ENCODE measurements around the gene TTLL1. TPM values are rescaled to one million over a fixed set of nuclear protein-coding genes. Genes with fewer than 3 reads are reported as not detected.
A peak's percentile ranks its signal among the peaks of the same experiment; 100 is the strongest.

TTLL1 gene
- total RNA-seq, 1 experiment from 2014 or later = 5.5 TPM

DNA sequence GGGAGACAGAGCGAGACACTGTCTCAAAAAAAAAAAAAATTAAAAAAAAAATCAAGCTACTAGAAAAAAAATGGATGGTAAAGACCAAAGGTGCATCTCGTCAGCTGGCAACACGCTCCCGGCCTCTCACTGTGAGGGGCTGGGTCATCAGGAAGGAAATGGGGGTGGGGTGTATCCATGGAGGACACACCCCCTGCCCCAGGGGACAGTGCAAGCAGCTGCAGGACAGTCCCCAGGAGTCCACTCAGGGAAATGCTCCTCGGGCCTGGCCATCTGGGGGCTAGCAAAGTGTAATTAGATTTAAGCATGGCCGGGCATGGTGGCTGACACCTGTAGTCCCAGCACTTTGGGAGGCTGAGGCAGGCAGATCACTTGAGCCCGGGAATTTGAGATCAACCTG lies 23.1 kb downstream of the TTLL1 start (continued):
- TF ChIP-seq SP1 (CRISPR knock-in tag; conservative IDR thresholded peaks at IDR 0.05) (no peak), ZNF317 (CRISPR knock-in tag; IDR thresholded peaks at IDR 0.05; ENCODE audit: borderline replicate concordance, low read depth) (no peak), RORB (CRISPR knock-in tag; IDR thresholded peaks at IDR 0.05) (no peak), NFYB (CRISPR knock-in tag; conservative IDR thresholded peaks at IDR 0.05; ENCODE audit: low read depth) (no peak)
- TF ChIP-seq, protein P1, sequence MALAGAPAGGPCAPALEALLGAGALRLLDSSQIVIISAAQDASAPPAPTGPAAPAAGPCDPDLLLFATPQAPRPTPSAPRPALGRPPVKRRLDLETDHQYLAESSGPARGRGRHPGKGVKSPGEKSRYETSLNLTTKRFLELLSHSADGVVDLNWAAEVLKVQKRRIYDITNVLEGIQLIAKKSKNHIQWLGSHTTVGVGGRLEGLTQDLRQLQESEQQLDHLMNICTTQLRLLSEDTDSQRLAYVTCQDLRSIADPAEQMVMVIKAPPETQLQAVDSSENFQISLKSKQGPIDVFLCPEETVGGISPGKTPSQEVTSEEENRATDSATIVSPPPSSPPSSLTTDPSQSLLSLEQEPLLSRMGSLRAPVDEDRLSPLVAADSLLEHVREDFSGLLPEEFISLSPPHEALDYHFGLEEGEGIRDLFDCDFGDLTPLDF (CRISPR knock-in tag; IDR thresholded peaks at IDR 0.05) = no peak
- TF ChIP-seq, protein P2, sequence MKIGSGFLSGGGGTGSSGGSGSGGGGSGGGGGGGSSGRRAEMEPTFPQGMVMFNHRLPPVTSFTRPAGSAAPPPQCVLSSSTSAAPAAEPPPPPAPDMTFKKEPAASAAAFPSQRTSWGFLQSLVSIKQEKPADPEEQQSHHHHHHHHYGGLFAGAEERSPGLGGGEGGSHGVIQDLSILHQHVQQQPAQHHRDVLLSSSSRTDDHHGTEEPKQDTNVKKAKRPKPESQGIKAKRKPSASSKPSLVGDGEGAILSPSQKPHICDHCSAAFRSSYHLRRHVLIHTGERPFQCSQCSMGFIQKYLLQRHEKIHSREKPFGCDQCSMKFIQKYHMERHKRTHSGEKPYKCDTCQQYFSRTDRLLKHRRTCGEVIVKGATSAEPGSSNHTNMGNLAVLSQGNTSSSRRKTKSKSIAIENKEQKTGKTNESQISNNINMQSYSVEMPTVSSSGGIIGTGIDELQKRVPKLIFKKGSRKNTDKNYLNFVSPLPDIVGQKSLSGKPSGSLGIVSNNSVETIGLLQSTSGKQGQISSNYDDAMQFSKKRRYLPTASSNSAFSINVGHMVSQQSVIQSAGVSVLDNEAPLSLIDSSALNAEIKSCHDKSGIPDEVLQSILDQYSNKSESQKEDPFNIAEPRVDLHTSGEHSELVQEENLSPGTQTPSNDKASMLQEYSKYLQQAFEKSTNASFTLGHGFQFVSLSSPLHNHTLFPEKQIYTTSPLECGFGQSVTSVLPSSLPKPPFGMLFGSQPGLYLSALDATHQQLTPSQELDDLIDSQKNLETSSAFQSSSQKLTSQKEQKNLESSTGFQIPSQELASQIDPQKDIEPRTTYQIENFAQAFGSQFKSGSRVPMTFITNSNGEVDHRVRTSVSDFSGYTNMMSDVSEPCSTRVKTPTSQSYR (CRISPR knock-in tag; IDR thresholded peaks at IDR 0.05) = no peak

DNA sequence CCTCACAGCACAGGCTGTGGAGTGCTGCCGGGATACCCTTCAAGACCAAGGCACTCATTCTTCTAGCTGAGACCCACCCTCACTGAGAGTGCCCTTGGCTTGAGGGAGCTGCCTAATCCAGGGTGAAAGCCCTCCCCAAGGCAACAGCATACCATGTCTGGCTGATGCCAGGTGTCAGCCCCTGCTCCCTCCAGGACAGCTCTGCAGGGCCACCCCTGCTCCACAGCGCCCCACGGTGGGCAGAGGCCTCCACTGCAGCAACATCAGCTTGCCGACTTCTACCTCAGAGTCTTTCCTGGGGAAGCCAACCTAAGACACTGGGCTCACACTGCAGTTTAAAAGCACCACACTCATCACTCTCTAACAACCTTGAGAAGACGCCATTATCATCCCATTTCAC lies 29.0 kb downstream of the TTLL1 start:
- no peaks in the 10 kb centered on the region for H3K27me3 Mint-ChIP-seq (ENCODE audit: low read depth)
- H3K4me3 Mint-ChIP-seq = no peak overlapping the region
- DNase-seq (ENCODE audit: low spot score) (peak; percentile 91), ATAC-seq (peak; percentile 98)
- H3K27ac Mint-ChIP-seq = peak overlapping the region; percentile 69; the same call in 1 of the 2 replicates
- TF ChIP-seq RORB (CRISPR knock-in tag; IDR thresholded peaks at IDR 0.05) (no peak), NFYB (CRISPR knock-in tag; conservative IDR thresholded peaks at IDR 0.05; ENCODE audit: low read depth) (no peak)
- TF ChIP-seq, protein P3, sequence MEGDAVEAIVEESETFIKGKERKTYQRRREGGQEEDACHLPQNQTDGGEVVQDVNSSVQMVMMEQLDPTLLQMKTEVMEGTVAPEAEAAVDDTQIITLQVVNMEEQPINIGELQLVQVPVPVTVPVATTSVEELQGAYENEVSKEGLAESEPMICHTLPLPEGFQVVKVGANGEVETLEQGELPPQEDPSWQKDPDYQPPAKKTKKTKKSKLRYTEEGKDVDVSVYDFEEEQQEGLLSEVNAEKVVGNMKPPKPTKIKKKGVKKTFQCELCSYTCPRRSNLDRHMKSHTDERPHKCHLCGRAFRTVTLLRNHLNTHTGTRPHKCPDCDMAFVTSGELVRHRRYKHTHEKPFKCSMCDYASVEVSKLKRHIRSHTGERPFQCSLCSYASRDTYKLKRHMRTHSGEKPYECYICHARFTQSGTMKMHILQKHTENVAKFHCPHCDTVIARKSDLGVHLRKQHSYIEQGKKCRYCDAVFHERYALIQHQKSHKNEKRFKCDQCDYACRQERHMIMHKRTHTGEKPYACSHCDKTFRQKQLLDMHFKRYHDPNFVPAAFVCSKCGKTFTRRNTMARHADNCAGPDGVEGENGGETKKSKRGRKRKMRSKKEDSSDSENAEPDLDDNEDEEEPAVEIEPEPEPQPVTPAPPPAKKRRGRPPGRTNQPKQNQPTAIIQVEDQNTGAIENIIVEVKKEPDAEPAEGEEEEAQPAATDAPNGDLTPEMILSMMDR (IDR thresholded peaks at IDR 0.05) = peak; percentile 98
- no peaks in the 10 kb centered on the region for H3K36me3 Mint-ChIP-seq
- CTCF ChIA-PET = interaction anchor here (0.5 to 2.3 kb wide), 63 partner anchors 9 to 442 kb away, joined by 3 to 36 read pairs (median 4); partner anchors contain the start of genes ARFGAP3, BIK and CYB5R3
- H3K9me3 Mint-ChIP-seq = no peaks in the 10 kb centered on the region
- no peaks in the 10 kb centered on the region for H3K4me1 Mint-ChIP-seq
- POLR2A ChIA-PET = interaction anchor here (0.5 to 1.0 kb wide), 2 partner anchors 9 to 203 kb away, joined by 4 read pairs; partner anchors contain the start of gene ARFGAP3

DNA sequence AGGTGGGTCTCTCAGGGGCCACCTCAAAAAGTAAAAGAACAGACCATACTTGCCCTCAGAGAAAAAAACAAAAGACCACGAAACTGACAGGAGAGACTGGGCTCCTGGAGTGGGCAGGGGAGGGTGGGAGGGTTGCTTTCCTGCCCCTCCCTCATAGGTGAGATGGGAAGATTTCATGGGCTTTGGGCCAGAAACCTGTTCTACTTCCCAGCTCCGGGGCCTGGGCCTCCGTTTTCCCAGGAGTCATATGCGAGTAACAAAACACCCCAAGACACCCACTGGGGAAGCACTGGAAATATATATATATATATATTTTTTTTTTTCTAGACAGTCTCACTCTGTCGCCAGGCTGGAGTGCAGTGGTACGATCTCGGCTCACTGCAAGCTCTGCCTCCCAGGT lies 31.6 kb downstream of the TTLL1 start:
- TF ChIP-seq ATF1 (CRISPR knock-in tag; IDR thresholded peaks at IDR 0.05) = no peak
- TF ChIP-seq, protein P2 (CRISPR knock-in tag; IDR thresholded peaks at IDR 0.05) = no peak
- TF ChIP-seq, protein P4, sequence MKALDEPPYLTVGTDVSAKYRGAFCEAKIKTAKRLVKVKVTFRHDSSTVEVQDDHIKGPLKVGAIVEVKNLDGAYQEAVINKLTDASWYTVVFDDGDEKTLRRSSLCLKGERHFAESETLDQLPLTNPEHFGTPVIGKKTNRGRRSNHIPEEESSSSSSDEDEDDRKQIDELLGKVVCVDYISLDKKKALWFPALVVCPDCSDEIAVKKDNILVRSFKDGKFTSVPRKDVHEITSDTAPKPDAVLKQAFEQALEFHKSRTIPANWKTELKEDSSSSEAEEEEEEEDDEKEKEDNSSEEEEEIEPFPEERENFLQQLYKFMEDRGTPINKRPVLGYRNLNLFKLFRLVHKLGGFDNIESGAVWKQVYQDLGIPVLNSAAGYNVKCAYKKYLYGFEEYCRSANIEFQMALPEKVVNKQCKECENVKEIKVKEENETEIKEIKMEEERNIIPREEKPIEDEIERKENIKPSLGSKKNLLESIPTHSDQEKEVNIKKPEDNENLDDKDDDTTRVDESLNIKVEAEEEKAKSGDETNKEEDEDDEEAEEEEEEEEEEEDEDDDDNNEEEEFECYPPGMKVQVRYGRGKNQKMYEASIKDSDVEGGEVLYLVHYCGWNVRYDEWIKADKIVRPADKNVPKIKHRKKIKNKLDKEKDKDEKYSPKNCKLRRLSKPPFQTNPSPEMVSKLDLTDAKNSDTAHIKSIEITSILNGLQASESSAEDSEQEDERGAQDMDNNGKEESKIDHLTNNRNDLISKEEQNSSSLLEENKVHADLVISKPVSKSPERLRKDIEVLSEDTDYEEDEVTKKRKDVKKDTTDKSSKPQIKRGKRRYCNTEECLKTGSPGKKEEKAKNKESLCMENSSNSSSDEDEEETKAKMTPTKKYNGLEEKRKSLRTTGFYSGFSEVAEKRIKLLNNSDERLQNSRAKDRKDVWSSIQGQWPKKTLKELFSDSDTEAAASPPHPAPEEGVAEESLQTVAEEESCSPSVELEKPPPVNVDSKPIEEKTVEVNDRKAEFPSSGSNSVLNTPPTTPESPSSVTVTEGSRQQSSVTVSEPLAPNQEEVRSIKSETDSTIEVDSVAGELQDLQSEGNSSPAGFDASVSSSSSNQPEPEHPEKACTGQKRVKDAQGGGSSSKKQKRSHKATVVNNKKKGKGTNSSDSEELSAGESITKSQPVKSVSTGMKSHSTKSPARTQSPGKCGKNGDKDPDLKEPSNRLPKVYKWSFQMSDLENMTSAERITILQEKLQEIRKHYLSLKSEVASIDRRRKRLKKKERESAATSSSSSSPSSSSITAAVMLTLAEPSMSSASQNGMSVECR (CRISPR knock-in tag; IDR thresholded peaks at IDR 0.05; ENCODE audit: borderline replicate concordance) = no peak
- ChIA-PET CTCF (interaction anchor here (3.2 kb wide), 1 partner anchor 190 kb away, joined by 14 read pairs; no protein-coding TSS in a partner anchor), POLR2A (no interaction called here)
- no peaks in the 10 kb centered on the region for H3K27me3 Mint-ChIP-seq (ENCODE audit: low read depth)
- H3K4me3 Mint-ChIP-seq = no peak overlapping the region
- DNase-seq (ENCODE audit: low spot score) (no peak), ATAC-seq (no peak)
- no peak overlapping the region for H3K27ac Mint-ChIP-seq
- no peaks in the 10 kb centered on the region for H3K9me3 Mint-ChIP-seq
- no peaks in the 10 kb centered on the region for H3K4me1 Mint-ChIP-seq
- no peaks in the 10 kb centered on the region for H3K36me3 Mint-ChIP-seq
